Activated CD8-positive, alpha-beta T cell treated with anti-CD3 and anti-CD28 coated beads for 36 hours (primary cell): ENCODE results near the gene KLHL29. TPM values are rescaled to one million over a fixed set of nuclear protein-coding genes. Genes with fewer than 3 reads are reported as not detected.

Experiments used
- ATAC-seq: fragments of 200-7000 bp; cut with Tn5 transposase; one replicate; pipeline ENCODE4 v1.10.0; 2021; ENCODE audit warnings: mild to moderate bottlenecking, moderate library complexity
- CTCF ChIA-PET: fragments of 350-600 bp; sonication (Branson Sonifier 250); formaldehyde crosslinking; loops from one replicate; lab custom pipeline; 2021; ENCODE audit warnings: antibody characterized with exemption; lab: Charles Lee
- POLR2A ChIA-PET: fragments of 350-600 bp; sonication (Branson Sonifier 250); formaldehyde crosslinking; loops from one replicate; lab custom pipeline; 2021; ENCODE audit warnings: antibody characterized with exemption; lab: Charles Lee
- DNase-seq: peaks from one replicate; pipeline ENCODE4 v3.0.0-alpha.2; 2020
- H3K27ac Mint-ChIP-seq: one replicate; pipeline ENCODE4 v1.8.0; 2021; ENCODE audit warnings: mild to moderate bottlenecking, mixed read lengths
- H3K27me3 Mint-ChIP-seq: one replicate; pipeline ENCODE4 v1.8.0; 2021; ENCODE audit warnings: mixed read lengths
- H3K36me3 Mint-ChIP-seq: one replicate; pipeline ENCODE4 v1.8.0; 2021; ENCODE audit warnings: low read depth, mixed read lengths
- H3K4me1 Mint-ChIP-seq: one replicate; pipeline ENCODE4 v1.8.0; 2021; ENCODE audit warnings: low read depth, mixed read lengths
- H3K4me3 Mint-ChIP-seq: one replicate; pipeline ENCODE4 v1.8.0; 2021; ENCODE audit warnings: mild to moderate bottlenecking, moderate library complexity, mixed read lengths
- H3K9me3 Mint-ChIP-seq: one replicate; pipeline ENCODE4 v1.8.0; 2021; ENCODE audit warnings: mixed read lengths
- CTCF ChIP-seq: fragments of 200-600 bp; IDR thresholded peaks from one replicate; pipeline ENCODE4 v1.8.0; 2022; ENCODE audit warnings: antibody characterized with exemption, mild to moderate bottlenecking
- intact Hi-C: fragments of 100-400 bp; cut with micrococcal nuclease; formaldehyde crosslinking; loops from one replicate; pipeline ENCODE4 v1.10.0; 2022
- total RNA-seq, 2 experiments: library from RNA; stranded (reverse); gene quantifications; one replicate each; pipeline ENCODE4 v1.2.3, GENCODE V29; 2021

The KLHL29 gene
- total RNA-seq, 2 experiments from 2014 or later, result 1.0 to 1.2 TPM

GRCh38 chr2:23661276-23662050, 276.5 kb downstream of the KLHL29 start:
- ChIA-PET CTCF (no interaction called here), POLR2A (no interaction called here)
- DNase-seq (no peak), ATAC-seq (no peak)
- no peaks in the 10 kb centered on the region for H3K9me3 Mint-ChIP-seq
- H3K4me3 Mint-ChIP-seq, result no peak overlapping the region
- H3K36me3 Mint-ChIP-seq, result no peaks in the 10 kb centered on the region
- TF ChIP-seq CTCF, result no peak
- H3K27ac Mint-ChIP-seq, result no peak overlapping the region
- H3K4me1 Mint-ChIP-seq, result peaks cover 7% of the 10 kb centered on the region
- intact Hi-C loops, result no loop called here
- H3K27me3 Mint-ChIP-seq, result peaks cover 11% of the 10 kb centered on the region

GRCh38 chr2:23662466-23662865, 277.5 kb downstream of the KLHL29 start:
- Mint-ChIP-seq H3K36me3 (no peaks in the 10 kb centered on the region), H3K4me3 (no peak overlapping the region), H3K27me3 (peaks cover 11% of the 10 kb centered on the region), H3K9me3 (no peaks in the 10 kb centered on the region), H3K27ac (no peak overlapping the region), H3K4me1 (peaks cover 7% of the 10 kb centered on the region)
- ChIA-PET CTCF (interaction anchor here (0.6 kb wide), 1 partner anchor 54 kb away, joined by 3 read pairs; no protein-coding TSS in a partner anchor), POLR2A (no interaction called here)
- no peak for TF ChIP-seq CTCF
- intact Hi-C loops, result no loop called here
- ATAC-seq, result no peak
- DNase-seq, result no peak

GRCh38 chr2:23662941-23663920, 278.3 kb downstream of the KLHL29 start:
- CTCF ChIA-PET, result interaction anchor here (0.6 kb wide), 2 partner anchors 54 to 69 kb away, joined by 3 read pairs; no protein-coding TSS in a partner anchor
- Mint-ChIP-seq H3K9me3 (no peaks in the 10 kb centered on the region), H3K36me3 (no peaks in the 10 kb centered on the region), H3K27ac (no peak overlapping the region), H3K4me3 (no peak overlapping the region), H3K27me3 (peaks cover 11% of the 10 kb centered on the region), H3K4me1 (peaks cover 6% of the 10 kb centered on the region)
- POLR2A ChIA-PET, result no interaction called here
- intact Hi-C loops, result no loop called here
- ATAC-seq, result no peak
- no peak for TF ChIP-seq CTCF
- no peak for DNase-seq

GRCh38 chr2:23664066-23664788, 279.2 kb downstream of the KLHL29 start:
- POLR2A ChIA-PET, result interaction anchor here (1.5 kb wide), 1 partner anchor 8 kb away, joined by 3 read pairs; no protein-coding TSS in a partner anchor
- Mint-ChIP-seq H3K4me1 (no peaks in the 10 kb centered on the region), H3K27me3 (peaks cover 11% of the 10 kb centered on the region), H3K36me3 (no peaks in the 10 kb centered on the region), H3K9me3 (no peaks in the 10 kb centered on the region), H3K27ac (no peak overlapping the region), H3K4me3 (no peak overlapping the region)
- no peak for ATAC-seq
- intact Hi-C loops, result no loop called here
- CTCF ChIA-PET, result no interaction called here
- DNase-seq, result no peak
- TF ChIP-seq CTCF, result no peak
